MM.1S (cell line): ENCODE measurements around the gene RASA1.

Source experiments
- DNase-seq: peaks from one replicate; pipeline ENCODE4 v3.0.0-alpha.2; 2015
- H2AFZ ChIP-seq: fragments of 300-600 bp; sonication (generic); 2 replicates; pipeline ENCODE4 v1.6.0; 2016; ENCODE audit warnings: antibody characterized with exemption, low read length
- H3F3A ChIP-seq: fragments of 300-600 bp; sonication (generic); 2 replicates; pipeline ENCODE4 v1.6.1; 2016; ENCODE audit warnings: mild to moderate bottlenecking, antibody characterized with exemption, low read length, moderate library complexity, mixed read lengths; ENCODE audit not compliant: insufficient read depth
- H3K27ac ChIP-seq: fragments of 300-600 bp; sonication (generic); 2 replicates; pipeline ENCODE4 v1.5.1; 2016; ENCODE audit warnings: mild to moderate bottlenecking, low read length
- H3K27me3 ChIP-seq: fragments of 300-600 bp; sonication (generic); replicated peaks from 2 replicates; pipeline ENCODE4 v1.6.0; 2016; ENCODE audit warnings: low read length; ENCODE audit not compliant: insufficient read depth
- H3K36me3 ChIP-seq: fragments of 300-600 bp; sonication (generic); replicated peaks from 2 replicates; pipeline ENCODE4 v1.6.1; 2016; ENCODE audit warnings: mild to moderate bottlenecking, low read length, mixed read lengths; ENCODE audit not compliant: insufficient read depth
- H3K4me1 ChIP-seq: fragments of 300-600 bp; sonication (generic); 2 replicates; pipeline ENCODE4 v1.6.1; 2016; ENCODE audit warnings: low read length, mixed read lengths
- H3K4me2 ChIP-seq: fragments of 300-600 bp; sonication (generic); 2 replicates; pipeline ENCODE4 v1.6.0; 2016; ENCODE audit warnings: low read depth, low read length
- H3K4me3 ChIP-seq: fragments of 300-600 bp; sonication (generic); 2 replicates; pipeline ENCODE4 v1.5.1; 2016; ENCODE audit warnings: low read length, mixed read lengths
- H3K79me2 ChIP-seq: fragments of 300-600 bp; sonication (generic); 2 replicates; pipeline ENCODE4 v1.6.1; 2016; ENCODE audit warnings: mixed run types, low read length, mixed read lengths
- H3K9ac ChIP-seq: fragments of 300-600 bp; sonication (generic); 2 replicates; pipeline ENCODE4 v1.6.1; 2016; ENCODE audit warnings: low read length, mixed read lengths
- H3K9me2 ChIP-seq: fragments of 300-600 bp; sonication (generic); replicated peaks from 2 replicates; pipeline ENCODE4 v1.6.1; 2016; ENCODE audit warnings: mild to moderate bottlenecking, low read length, mixed read lengths; ENCODE audit not compliant: insufficient read depth
- H3K9me3 ChIP-seq: fragments of 300-600 bp; sonication (generic); replicated peaks from 2 replicates; pipeline ENCODE4 v1.6.1; 2016; ENCODE audit warnings: mild to moderate bottlenecking, low read length, mixed read lengths; ENCODE audit not compliant: insufficient read depth
- H4K20me1 ChIP-seq: fragments of 300-600 bp; sonication (generic); 2 replicates; pipeline ENCODE4 v1.6.1; 2016; ENCODE audit warnings: mild to moderate bottlenecking, low read length, moderate library complexity, mixed read lengths; ENCODE audit not compliant: insufficient read depth
- EZH2 ChIP-seq: fragments of 300-600 bp; sonication (generic); optimal IDR thresholded peaks from 2 replicates; pipeline ENCODE3; 2017; ENCODE audit warnings: low read depth, mild to moderate bottlenecking, antibody characterized with exemption, low read length, mixed read lengths
- EZH2phosphoT487 ChIP-seq: fragments of 300-600 bp; sonication (generic); IDR thresholded peaks from 2 replicates; pipeline ENCODE4 v1.6.1; 2018; ENCODE audit warnings: antibody characterized with exemption, low read length
- TF ChIP-seq, protein P1 (sequence below): fragments of 300-600 bp; sonication (generic); IDR thresholded peaks from 2 replicates; pipeline ENCODE4 v1.5.1; 2016; ENCODE audit warnings: antibody characterized with exemption, low read length, mixed read lengths

The RASA1 gene

DNA sequence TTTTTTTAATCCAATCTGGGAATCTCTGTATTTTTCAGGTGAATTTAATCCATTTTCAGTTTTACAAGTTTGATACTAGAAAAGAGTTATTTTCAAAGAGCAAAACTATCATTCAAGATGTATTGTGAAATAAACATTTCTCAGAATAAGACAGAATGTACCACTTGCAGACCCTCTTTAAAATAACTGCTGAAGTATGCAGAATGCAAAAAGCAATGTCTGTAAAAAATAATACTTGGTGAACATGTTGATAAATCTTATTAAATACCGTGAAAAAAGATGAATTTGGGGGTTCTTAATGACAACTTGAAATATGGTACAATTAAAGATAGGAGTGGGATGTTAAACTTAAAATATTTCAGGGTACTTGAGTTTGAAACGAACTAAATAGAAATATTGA, 26.1 kb upstream of the RASA1 start:
- Histone ChIP-seq H3K9ac (no peak overlapping the region), H3K27me3 (no peaks in the 10 kb centered on the region), H3K9me2 (no peaks in the 10 kb centered on the region), H3K4me2 (no peak overlapping the region), H4K20me1 (no peaks in the 10 kb centered on the region), H3K4me3 (no peak overlapping the region), H3K36me3 (no peaks in the 10 kb centered on the region), H3K79me2 (no peaks in the 10 kb centered on the region), H3F3A (no peaks in the 10 kb centered on the region), H3K4me1 (no peaks in the 10 kb centered on the region), H2AFZ (no peak overlapping the region), H3K27ac (no peak overlapping the region), H3K9me3 (no peaks in the 10 kb centered on the region)
- TF ChIP-seq EZH2phosphoT487 (no peak), EZH2 (no peak)
- TF ChIP-seq, protein P1, sequence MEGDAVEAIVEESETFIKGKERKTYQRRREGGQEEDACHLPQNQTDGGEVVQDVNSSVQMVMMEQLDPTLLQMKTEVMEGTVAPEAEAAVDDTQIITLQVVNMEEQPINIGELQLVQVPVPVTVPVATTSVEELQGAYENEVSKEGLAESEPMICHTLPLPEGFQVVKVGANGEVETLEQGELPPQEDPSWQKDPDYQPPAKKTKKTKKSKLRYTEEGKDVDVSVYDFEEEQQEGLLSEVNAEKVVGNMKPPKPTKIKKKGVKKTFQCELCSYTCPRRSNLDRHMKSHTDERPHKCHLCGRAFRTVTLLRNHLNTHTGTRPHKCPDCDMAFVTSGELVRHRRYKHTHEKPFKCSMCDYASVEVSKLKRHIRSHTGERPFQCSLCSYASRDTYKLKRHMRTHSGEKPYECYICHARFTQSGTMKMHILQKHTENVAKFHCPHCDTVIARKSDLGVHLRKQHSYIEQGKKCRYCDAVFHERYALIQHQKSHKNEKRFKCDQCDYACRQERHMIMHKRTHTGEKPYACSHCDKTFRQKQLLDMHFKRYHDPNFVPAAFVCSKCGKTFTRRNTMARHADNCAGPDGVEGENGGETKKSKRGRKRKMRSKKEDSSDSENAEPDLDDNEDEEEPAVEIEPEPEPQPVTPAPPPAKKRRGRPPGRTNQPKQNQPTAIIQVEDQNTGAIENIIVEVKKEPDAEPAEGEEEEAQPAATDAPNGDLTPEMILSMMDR: no peak
- no peak for DNase-seq

DNA sequence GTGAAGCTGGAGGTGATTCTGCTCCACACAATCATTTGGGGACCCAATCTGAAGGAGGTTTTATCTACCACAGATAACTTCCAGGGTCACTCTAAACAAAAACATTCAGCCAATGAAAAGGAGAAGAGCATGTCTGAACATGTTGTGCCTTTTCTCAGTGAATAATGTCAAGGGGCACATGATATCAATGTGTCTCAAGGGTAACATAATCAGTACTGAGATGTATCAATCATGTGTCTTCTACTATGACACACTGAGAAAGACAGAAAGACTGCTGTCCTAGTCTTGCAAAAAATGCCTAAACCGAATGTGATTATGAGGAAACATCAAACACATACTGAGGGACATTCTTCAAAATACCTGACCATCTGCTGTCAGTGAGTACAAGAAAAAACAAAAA, 25.4 kb upstream of the RASA1 start:
- H3K4me1 ChIP-seq: no peaks in the 10 kb centered on the region
- H3K4me3 ChIP-seq: no peak overlapping the region
- TF ChIP-seq EZH2phosphoT487 (no peak), EZH2 (no peak)
- TF ChIP-seq, protein P1: no peak
- H3K9ac ChIP-seq: no peak overlapping the region
- H2AFZ ChIP-seq: no peak overlapping the region
- no peaks in the 10 kb centered on the region for H4K20me1 ChIP-seq
- no peaks in the 10 kb centered on the region for H3F3A ChIP-seq
- no peak overlapping the region for H3K4me2 ChIP-seq
- H3K79me2 ChIP-seq: no peaks in the 10 kb centered on the region
- no peaks in the 10 kb centered on the region for H3K9me2 ChIP-seq
- H3K27ac ChIP-seq: no peak overlapping the region
- no peak for DNase-seq
- no peaks in the 10 kb centered on the region for H3K36me3 ChIP-seq
- H3K27me3 ChIP-seq: no peaks in the 10 kb centered on the region
- H3K9me3 ChIP-seq: no peaks in the 10 kb centered on the region

GRCh38 chr5:87243161-87243844, 24.4 kb upstream of the RASA1 start:
- Histone ChIP-seq H3F3A (no peaks in the 10 kb centered on the region), H3K9ac (no peak overlapping the region), H3K4me2 (no peak overlapping the region), H3K9me3 (no peaks in the 10 kb centered on the region), H3K4me1 (no peaks in the 10 kb centered on the region), H3K27me3 (no peaks in the 10 kb centered on the region), H3K9me2 (no peaks in the 10 kb centered on the region), H3K27ac (no peak overlapping the region), H3K36me3 (no peaks in the 10 kb centered on the region), H4K20me1 (no peaks in the 10 kb centered on the region), H2AFZ (no peak overlapping the region), H3K79me2 (no peaks in the 10 kb centered on the region), H3K4me3 (no peak overlapping the region)
- no peak for DNase-seq
- TF ChIP-seq EZH2phosphoT487: no peak
- TF ChIP-seq EZH2: no peak
- TF ChIP-seq, protein P1: no peak
